Neural progenitor cell (in vitro differentiated cells): ENCODE measurements around the gene FATE1. TPM values are rescaled to one million over a fixed set of nuclear protein-coding genes. Genes with fewer than 3 reads are reported as not detected.

Source experiments
- DNase-seq: peaks from one replicate; pipeline ENCODE4 v3.0.0-alpha.2; 2016; ENCODE audit warnings: low spot score
- H2AFZ ChIP-seq: fragments of 200-600 bp; sonication (generic); replicated peaks from 2 replicates; pipeline ENCODE4 v1.6.1; 2016; ENCODE audit warnings: antibody characterized with exemption
- H3F3A ChIP-seq: fragments of 200-600 bp; sonication (generic); 2 replicates; pipeline ENCODE4 v1.6.1; 2016; ENCODE audit warnings: antibody characterized with exemption, low read depth
- H3K27ac ChIP-seq: fragments of 200-600 bp; sonication (generic); 2 replicates; pipeline ENCODE4 v1.5.1; 2016; ENCODE audit warnings: mild to moderate bottlenecking
- H3K27me3 ChIP-seq: fragments of 200-600 bp; sonication (generic); 2 replicates; pipeline ENCODE4 v1.6.1; 2016; ENCODE audit warnings: mild to moderate bottlenecking, moderate library complexity
- H3K36me3 ChIP-seq: fragments of 200-600 bp; sonication (generic); 2 replicates; pipeline ENCODE4 v1.5.1; 2016
- H3K4me1 ChIP-seq: fragments of 200-600 bp; sonication (generic); 2 replicates; pipeline ENCODE4 v1.6.1; 2016; ENCODE audit warnings: mixed run types
- H3K4me2 ChIP-seq: fragments of 200-600 bp; sonication (generic); 2 replicates; pipeline ENCODE4 v1.6.1; 2016
- H3K4me3 ChIP-seq: fragments of 200-600 bp; sonication (generic); 2 replicates; pipeline ENCODE4 v1.5.1; 2016
- H3K79me2 ChIP-seq: fragments of 200-600 bp; sonication (generic); 2 replicates; pipeline ENCODE4 v1.6.1; 2016; ENCODE audit warnings: low read depth
- H3K9ac ChIP-seq: fragments of 200-600 bp; sonication (generic); 2 replicates; pipeline ENCODE4 v1.6.1; 2016
- H3K9me3 ChIP-seq: fragments of 200-600 bp; sonication (generic); 2 replicates; pipeline ENCODE4 v1.5.1; 2016; ENCODE audit warnings: low read depth
- H4K20me1 ChIP-seq: fragments of 200-600 bp; sonication (generic); 2 replicates; pipeline ENCODE4 v1.6.1; 2016; ENCODE audit warnings: low read depth
- H3K27ac Mint-ChIP-seq: 3 replicates; pipeline ENCODE4 v1.8.0; 2021; ENCODE audit warnings: mixed read lengths
- H3K27me3 Mint-ChIP-seq: 2 replicates; pipeline ENCODE4 v1.8.0; 2022; ENCODE audit warnings: low read depth, mild to moderate bottlenecking, inconsistent platforms, moderate library complexity, mixed read lengths; ENCODE audit not compliant: insufficient read depth
- H3K36me3 Mint-ChIP-seq: 3 replicates; pipeline ENCODE4 v1.8.0; 2021; ENCODE audit warnings: mixed read lengths
- H3K4me1 Mint-ChIP-seq: 3 replicates; pipeline ENCODE4 v1.8.0; 2021; ENCODE audit warnings: mixed read lengths
- H3K4me3 Mint-ChIP-seq: 3 replicates; pipeline ENCODE4 v1.8.0; 2021; ENCODE audit warnings: mild to moderate bottlenecking, moderate library complexity, mixed read lengths
- H3K9me3 Mint-ChIP-seq: 3 replicates; pipeline ENCODE4 v1.8.0; 2020; ENCODE audit warnings: mixed read lengths
- EZH2 ChIP-seq: fragments of 200-600 bp; sonication (generic); IDR thresholded peaks from 2 replicates; pipeline ENCODE4 v1.6.1; 2017; ENCODE audit warnings: antibody characterized with exemption, mild to moderate bottlenecking, moderate library complexity
- EZH2phosphoT487 ChIP-seq: fragments of 200-600 bp; sonication (generic); IDR thresholded peaks from 2 replicates; pipeline ENCODE4 v1.6.1; 2017; ENCODE audit warnings: antibody characterized with exemption
- total RNA-seq: library from RNA; depleted of rRNA; stranded (reverse); fragments of >200 nt; gene quantifications from 2 replicates; pipeline ENCODE4 v1.2.3, GENCODE V29; 2015; ENCODE audit warnings: low replicate concordance
- TF ChIP-seq, protein P1 (sequence below): fragments of 200-600 bp; sonication (generic); IDR thresholded peaks from 2 replicates; pipeline ENCODE4 v1.5.1; 2017; ENCODE audit warnings: antibody characterized with exemption, mild to moderate bottlenecking

Gene FATE1
- total RNA-seq, 1 donor from 2014 or later, result not detected

DNA sequence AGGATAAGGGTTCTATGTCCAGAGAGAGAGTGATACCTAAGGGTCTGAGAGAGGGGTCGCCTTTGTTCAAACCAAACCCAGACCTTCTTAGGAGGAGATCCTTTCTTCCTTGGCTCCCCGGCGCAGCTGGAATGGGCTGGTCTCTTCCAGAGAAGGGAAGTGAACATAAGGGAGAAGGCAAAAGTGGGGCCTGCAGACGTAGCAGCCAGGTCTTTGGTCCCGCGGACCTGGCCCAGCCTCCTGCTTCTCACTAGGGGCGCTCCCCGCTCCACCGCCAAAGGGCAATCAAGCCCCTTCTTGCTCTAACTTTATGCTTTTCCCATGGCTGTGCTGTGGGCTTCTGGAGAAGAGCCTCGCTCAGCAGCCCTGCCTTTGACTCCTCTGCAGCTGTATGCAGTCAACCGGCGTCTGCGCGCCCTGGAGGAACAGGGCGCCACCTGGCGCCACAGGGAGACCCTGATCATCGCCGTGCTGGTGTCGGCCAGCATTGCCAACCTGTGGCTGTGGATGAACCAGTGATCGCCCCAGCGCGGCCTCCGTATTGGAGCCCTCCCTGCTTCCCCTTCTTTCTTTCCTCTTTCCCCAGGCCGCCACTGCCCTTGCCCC, 6.5 kb downstream of the FATE1 start:
- Histone ChIP-seq H3K4me1 (no peaks in the 10 kb centered on the region), H3K4me3 (no peak overlapping the region), H3K9me3 (no peaks in the 10 kb centered on the region), H3K27ac (no peak overlapping the region), H3K79me2 (no peaks in the 10 kb centered on the region), H3K9ac (no peak overlapping the region), H4K20me1 (no peaks in the 10 kb centered on the region), H3K4me2 (no peak overlapping the region), H3F3A (no peaks in the 10 kb centered on the region), H3K27me3 (no peaks in the 10 kb centered on the region), H2AFZ (peak overlapping the region; percentile 72), H3K36me3 (no peaks in the 10 kb centered on the region)
- H3K27ac Mint-ChIP-seq, result no peak overlapping the region
- peak; percentile 72 for DNase-seq
- peak overlapping the region; percentile 63 for H3K4me3 Mint-ChIP-seq
- no peak for TF ChIP-seq EZH2phosphoT487
- TF ChIP-seq, protein P1, sequence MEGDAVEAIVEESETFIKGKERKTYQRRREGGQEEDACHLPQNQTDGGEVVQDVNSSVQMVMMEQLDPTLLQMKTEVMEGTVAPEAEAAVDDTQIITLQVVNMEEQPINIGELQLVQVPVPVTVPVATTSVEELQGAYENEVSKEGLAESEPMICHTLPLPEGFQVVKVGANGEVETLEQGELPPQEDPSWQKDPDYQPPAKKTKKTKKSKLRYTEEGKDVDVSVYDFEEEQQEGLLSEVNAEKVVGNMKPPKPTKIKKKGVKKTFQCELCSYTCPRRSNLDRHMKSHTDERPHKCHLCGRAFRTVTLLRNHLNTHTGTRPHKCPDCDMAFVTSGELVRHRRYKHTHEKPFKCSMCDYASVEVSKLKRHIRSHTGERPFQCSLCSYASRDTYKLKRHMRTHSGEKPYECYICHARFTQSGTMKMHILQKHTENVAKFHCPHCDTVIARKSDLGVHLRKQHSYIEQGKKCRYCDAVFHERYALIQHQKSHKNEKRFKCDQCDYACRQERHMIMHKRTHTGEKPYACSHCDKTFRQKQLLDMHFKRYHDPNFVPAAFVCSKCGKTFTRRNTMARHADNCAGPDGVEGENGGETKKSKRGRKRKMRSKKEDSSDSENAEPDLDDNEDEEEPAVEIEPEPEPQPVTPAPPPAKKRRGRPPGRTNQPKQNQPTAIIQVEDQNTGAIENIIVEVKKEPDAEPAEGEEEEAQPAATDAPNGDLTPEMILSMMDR, result peak; percentile 60
- peaks cover 6% of the 10 kb centered on the region for H3K27me3 Mint-ChIP-seq
- no peaks in the 10 kb centered on the region for H3K4me1 Mint-ChIP-seq
- H3K36me3 Mint-ChIP-seq, result no peaks in the 10 kb centered on the region
- H3K9me3 Mint-ChIP-seq, result peaks cover 10% of the 10 kb centered on the region

DNA sequence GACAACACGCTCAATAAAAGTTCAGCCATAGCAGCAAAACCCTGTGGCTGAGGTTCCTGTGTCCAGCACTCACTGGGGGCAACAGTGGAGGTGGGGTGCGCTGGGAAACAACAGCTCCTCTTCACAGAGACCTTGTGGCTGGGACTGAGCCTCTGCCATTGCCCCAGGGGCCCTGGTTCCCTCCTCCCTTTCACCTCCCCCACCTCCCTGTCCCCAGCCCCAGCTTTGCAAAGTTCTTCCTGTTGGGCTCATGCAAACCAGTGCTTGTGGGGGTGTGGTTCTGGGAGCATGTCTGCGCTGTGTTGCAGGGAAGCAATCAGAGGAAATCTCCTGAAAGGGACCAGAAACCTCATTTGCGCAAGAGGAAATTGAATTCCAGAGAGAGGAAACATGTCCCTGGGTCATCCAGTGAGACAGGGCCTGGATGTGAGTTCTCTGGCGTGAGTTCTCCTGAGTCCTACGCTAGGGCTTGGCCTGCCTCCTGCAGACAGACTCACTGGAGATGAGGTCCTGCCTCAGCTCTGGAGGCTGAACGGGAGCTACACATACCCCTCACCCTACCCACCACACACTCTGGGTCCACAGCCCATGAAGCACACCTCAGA, 7.4 kb downstream of the FATE1 start:
- Mint-ChIP-seq H3K27me3 (peaks cover 2% of the 10 kb centered on the region), H3K4me3 (no peak overlapping the region), H3K9me3 (peaks cover 7% of the 10 kb centered on the region), H3K36me3 (no peaks in the 10 kb centered on the region), H3K4me1 (no peaks in the 10 kb centered on the region), H3K27ac (no peak overlapping the region)
- no peak overlapping the region for H3K9ac ChIP-seq
- H3K4me2 ChIP-seq, result no peak overlapping the region
- H4K20me1 ChIP-seq, result no peaks in the 10 kb centered on the region
- no peaks in the 10 kb centered on the region for H3K27me3 ChIP-seq
- no peak overlapping the region for H2AFZ ChIP-seq
- no peak overlapping the region for H3K27ac ChIP-seq
- H3K4me3 ChIP-seq, result no peak overlapping the region
- TF ChIP-seq EZH2phosphoT487, result no peak
- TF ChIP-seq EZH2, result no peak
- TF ChIP-seq, protein P1, result no peak
- no peaks in the 10 kb centered on the region for H3F3A ChIP-seq
- H3K4me1 ChIP-seq, result no peaks in the 10 kb centered on the region
- H3K36me3 ChIP-seq, result no peaks in the 10 kb centered on the region
- DNase-seq, result no peak
- H3K9me3 ChIP-seq, result no peaks in the 10 kb centered on the region
- H3K79me2 ChIP-seq, result no peaks in the 10 kb centered on the region

DNA sequence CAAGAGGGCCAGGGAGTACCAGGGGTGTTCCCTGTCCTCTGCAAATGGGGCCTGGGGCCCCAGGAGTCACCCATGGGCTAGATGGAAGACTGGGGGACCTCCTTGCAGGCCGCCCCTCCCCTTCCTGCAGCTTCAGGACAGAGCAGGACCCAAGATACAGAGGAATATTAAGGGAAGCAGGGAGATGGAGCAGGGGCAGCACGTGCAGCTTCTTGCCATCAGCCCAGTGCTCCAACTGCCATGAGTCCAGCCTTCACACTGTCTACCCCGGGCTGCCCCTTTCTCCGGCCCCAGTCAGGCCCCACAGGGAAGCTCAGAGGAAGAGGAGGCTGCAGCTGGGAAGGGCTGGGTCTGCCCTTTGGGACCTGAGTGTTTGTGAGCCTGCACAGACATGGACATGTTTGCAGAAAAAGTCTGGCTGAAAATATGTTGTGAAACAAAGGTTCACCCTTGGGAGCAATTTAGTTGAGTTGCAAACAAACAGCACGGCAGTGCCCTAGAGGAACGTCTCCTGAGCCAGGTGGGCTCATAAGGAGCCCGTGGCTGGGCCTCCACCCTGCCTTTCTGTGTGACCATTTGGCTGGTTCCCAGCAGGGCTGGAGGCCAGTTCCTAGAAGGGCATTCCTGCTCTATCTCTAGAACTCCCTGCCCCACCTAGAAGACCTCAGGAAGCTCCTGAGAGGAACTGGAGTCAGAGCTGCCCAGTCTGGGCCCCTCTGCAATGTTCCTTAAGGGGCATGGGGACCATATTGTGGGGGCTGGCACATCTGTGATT, 8.9 kb downstream of the FATE1 start:
- Histone ChIP-seq H3K4me1 (no peaks in the 10 kb centered on the region), H2AFZ (no peak overlapping the region), H3K4me3 (no peak overlapping the region), H3K9ac (no peak overlapping the region), H3K79me2 (no peaks in the 10 kb centered on the region), H4K20me1 (no peaks in the 10 kb centered on the region), H3F3A (no peaks in the 10 kb centered on the region), H3K27me3 (no peaks in the 10 kb centered on the region), H3K36me3 (no peaks in the 10 kb centered on the region), H3K27ac (no peak overlapping the region), H3K9me3 (no peaks in the 10 kb centered on the region), H3K4me2 (no peak overlapping the region)
- DNase-seq, result no peak
- H3K27ac Mint-ChIP-seq, result no peak overlapping the region
- peaks cover 8% of the 10 kb centered on the region for H3K9me3 Mint-ChIP-seq
- H3K4me1 Mint-ChIP-seq, result no peaks in the 10 kb centered on the region
- H3K4me3 Mint-ChIP-seq, result no peak overlapping the region
- no peaks in the 10 kb centered on the region for H3K36me3 Mint-ChIP-seq
- TF ChIP-seq EZH2 (no peak), EZH2phosphoT487 (no peak)
- TF ChIP-seq, protein P1, result no peak
- peaks cover 2% of the 10 kb centered on the region for H3K27me3 Mint-ChIP-seq
